WERI-Rb-1 (cell line): Measurements from ENCODE around the gene AP3D1.

Experiments used
- DNase-seq: peaks from one replicate; pipeline ENCODE4 v3.0.0-alpha.2; 2020
- H3K27ac ChIP-seq: fragments of 250-450 bp; sonication (Bioruptor Pico); 2 replicates; pipeline ENCODE4 v1.5.1; 2020; ENCODE audit warnings: mild to moderate bottlenecking, moderate library complexity
- H3K27me3 ChIP-seq: fragments of 250-450 bp; sonication (Bioruptor Pico); 2 replicates; pipeline ENCODE4 v1.5.1; 2021; ENCODE audit warnings: mild to moderate bottlenecking, low read depth, moderate library complexity; ENCODE audit not compliant: insufficient read depth, severe bottlenecking
- H3K36me3 ChIP-seq: fragments of 250-450 bp; sonication (Bioruptor Pico); 2 replicates; pipeline ENCODE4 v1.5.1; 2020; ENCODE audit warnings: mild to moderate bottlenecking, moderate library complexity
- H3K4me3 ChIP-seq: 2 replicates; pipeline ENCODE4 v1.5.1; 2011; ENCODE audit warnings: low read depth, mild to moderate bottlenecking, control low read depth, low read length
- H3K9me3 ChIP-seq: fragments of 250-450 bp; sonication (Bioruptor Pico); 2 replicates; pipeline ENCODE4 v1.5.1; 2021; ENCODE audit warnings: mild to moderate bottlenecking, moderate library complexity; ENCODE audit not compliant: severe bottlenecking
- CTCF ChIP-seq: IDR thresholded peaks from 2 replicates; pipeline ENCODE4 v1.5.1; 2011; ENCODE audit warnings: low read depth, mild to moderate bottlenecking, control low read depth, inconsistent platforms, low read length

AP3D1 gene

GRCh38 chr19:2122251-2122650 lies 29.1 kb downstream of the AP3D1 start:
- no peak for DNase-seq
- Histone ChIP-seq H3K27ac (no peak overlapping the region), H3K27me3 (no peaks in the 10 kb centered on the region), H3K4me3 (no peak overlapping the region), H3K36me3 (peaks cover 83% of the 10 kb centered on the region), H3K9me3 (no peaks in the 10 kb centered on the region)
- TF ChIP-seq CTCF = no peak

GRCh38 chr19:2121416-2122051 lies 29.8 kb downstream of the AP3D1 start:
- H3K9me3 ChIP-seq = no peaks in the 10 kb centered on the region
- H3K36me3 ChIP-seq = peaks cover 83% of the 10 kb centered on the region
- no peaks in the 10 kb centered on the region for H3K27me3 ChIP-seq
- DNase-seq = no peak
- no peak overlapping the region for H3K27ac ChIP-seq
- no peak for TF ChIP-seq CTCF
- no peak overlapping the region for H3K4me3 ChIP-seq

- Histone ChIP-seq H3K36me3 (peaks cover 86% of the 10 kb centered on the region), H3K9me3 (no peaks in the 10 kb centered on the region)
Observed at GRCh38 chr19:2120821-2121220, 30.5 kb downstream of the AP3D1 start.

GRCh38 chr19:2119921-2120785 lies 31.2 kb downstream of the AP3D1 start:
- Histone ChIP-seq H3K4me3 (no peak overlapping the region), H3K27ac (no peak overlapping the region), H3K27me3 (no peaks in the 10 kb centered on the region), H3K9me3 (no peaks in the 10 kb centered on the region), H3K36me3 (peaks cover 90% of the 10 kb centered on the region)
- TF ChIP-seq CTCF = no peak
- DNase-seq = no peak

More at GRCh38 chr19:2120821-2121220, 30.5 kb downstream of the AP3D1 start:
- Histone ChIP-seq H3K4me3 (no peak overlapping the region), H3K27ac (no peak overlapping the region), H3K27me3 (no peaks in the 10 kb centered on the region)
- no peak for DNase-seq
- no peak for TF ChIP-seq CTCF

- no peak overlapping the region for H3K4me3 ChIP-seq
- no peak overlapping the region for H3K27ac ChIP-seq
- TF ChIP-seq CTCF = no peak
- no peak for DNase-seq
- H3K36me3 ChIP-seq = peaks cover 96% of the 10 kb centered on the region
- no peaks in the 10 kb centered on the region for H3K27me3 ChIP-seq
- no peaks in the 10 kb centered on the region for H3K9me3 ChIP-seq
Observed at GRCh38 chr19:2118438-2118837, 32.9 kb downstream of the AP3D1 start.
